Cerebellar nuclear complex (tissue), 1 donor: ENCODE measurements around the gene HABP4.

Experiments used
- DNase-seq, 2 experiments: peaks; one replicate each; lab custom pipeline; 2025; lab: John Stamatoyannopoulos, UW

The HABP4 gene

GRCh38 chr9:96436063-96436455 lies 13.9 kb upstream of the HABP4 start:
- no peak for DNase-seq

GRCh38 chr9:96436456-96437126 lies 13.4 kb upstream of the HABP4 start:
- no peak for DNase-seq

- DNase-seq, result no peak
These were observed 12.5 kb upstream of the HABP4 start for GRCh38 chr9:96437454-96437853.

- DNase-seq, result no peak
These were observed 9.2 kb upstream of the HABP4 start for GRCh38 chr9:96440671-96441199.

GRCh38 chr9:96441798-96442445 lies 8.0 kb upstream of the HABP4 start:
- no peak for DNase-seq

GRCh38 chr9:96442491-96442890 lies 7.5 kb upstream of the HABP4 start:
- DNase-seq, result no peak

- DNase-seq, result no peak
These were observed 2.6 kb upstream of the HABP4 start for GRCh38 chr9:96447406-96447805.

- DNase-seq, result no peak
These were observed 1.3 kb upstream of the HABP4 start for GRCh38 chr9:96448546-96449170.

- DNase-seq, result no peak
These were observed 485 bp upstream of the HABP4 start for GRCh38 chr9:96449523-96449844.

GRCh38 chr9:96450613-96451528 lies 902 bp downstream of the HABP4 start:
- no peak for DNase-seq

GRCh38 chr9:96453625-96454024 lies 3.7 kb downstream of the HABP4 start:
- no peak for DNase-seq

- no peak for DNase-seq
These were observed 7.3 kb downstream of the HABP4 start for GRCh38 chr9:96457266-96457665.

- DNase-seq, result no peak
These were observed 8.3 kb downstream of the HABP4 start for GRCh38 chr9:96458226-96458625.

GRCh38 chr9:96459268-96460007 lies 9.5 kb downstream of the HABP4 start:
- DNase-seq, result no peak

- DNase-seq, result no peak
These were observed 10.5 kb downstream of the HABP4 start for GRCh38 chr9:96460470-96460869.

- DNase-seq, result no peak
These were observed 10.9 kb downstream of the HABP4 start for GRCh38 chr9:96460882-96461281.

- DNase-seq, result no peak
These were observed 11.4 kb downstream of the HABP4 start for GRCh38 chr9:96461336-96461735.

- no peak for DNase-seq
These were observed 12.6 kb downstream of the HABP4 start for GRCh38 chr9:96462541-96462940.

- no peak for DNase-seq
These were observed 14.5 kb downstream of the HABP4 start for GRCh38 chr9:96464426-96464825.

GRCh38 chr9:96467784-96468183 lies 17.8 kb downstream of the HABP4 start:
- no peak for DNase-seq

GRCh38 chr9:96476013-96476412 lies 26.0 kb downstream of the HABP4 start:
- DNase-seq, result no peak

- DNase-seq, result no peak
These were observed 26.6 kb downstream of the HABP4 start for GRCh38 chr9:96476591-96476990.
